HUES48 (cell line): Measurements from ENCODE around the gene CPPED1.

ENCODE experiments used
- H3K27ac ChIP-seq: one replicate; pipeline ENCODE4 v1.7.0; 2013; ENCODE audit warnings: low read depth, low read length, inconsistent platforms
- H3K27me3 ChIP-seq: 2 replicates; pipeline ENCODE4 v1.6.1; 2013; ENCODE audit warnings: mild to moderate bottlenecking, low read length; ENCODE audit not compliant: control insufficient read depth, insufficient read depth
- H3K36me3 ChIP-seq: 2 replicates; pipeline ENCODE4 v1.6.1; 2013; ENCODE audit warnings: low read length; ENCODE audit not compliant: control insufficient read depth, insufficient read depth
- H3K4me1 ChIP-seq: 2 replicates; pipeline ENCODE4 v1.6.1; 2013; ENCODE audit warnings: mild to moderate bottlenecking, low read length; ENCODE audit not compliant: control insufficient read depth, insufficient read depth
- H3K4me3 ChIP-seq: 2 replicates; pipeline ENCODE4 v1.5.1; 2013; ENCODE audit warnings: mild to moderate bottlenecking, low read depth, low read length
- H3K9ac ChIP-seq: 2 replicates; pipeline ENCODE4 v1.6.1; 2013; ENCODE audit warnings: mild to moderate bottlenecking, low read depth, low read length, moderate library complexity
- H3K9me3 ChIP-seq: 2 replicates; pipeline ENCODE4 v1.6.1; 2013; ENCODE audit warnings: low read length; ENCODE audit not compliant: control insufficient read depth, insufficient read depth

The CPPED1 gene

GRCh38 chr16:12646490-12647274 lies 157.0 kb downstream of the CPPED1 start:
- no peaks in the 10 kb centered on the region for H3K36me3 ChIP-seq

GRCh38 chr16:12646098-12646489 lies 157.6 kb downstream of the CPPED1 start:
- no peak overlapping the region for H3K9ac ChIP-seq
- no peak overlapping the region for H3K27ac ChIP-seq
- H3K4me3 ChIP-seq: no peak overlapping the region
- no peaks in the 10 kb centered on the region for H3K36me3 ChIP-seq
- H3K4me1 ChIP-seq: no peaks in the 10 kb centered on the region
- no peaks in the 10 kb centered on the region for H3K27me3 ChIP-seq
- no peaks in the 10 kb centered on the region for H3K9me3 ChIP-seq

More at GRCh38 chr16:12646490-12647274, 157.0 kb downstream of the CPPED1 start:
- Histone ChIP-seq H3K9me3 (no peaks in the 10 kb centered on the region), H3K4me1 (no peaks in the 10 kb centered on the region), H3K9ac (no peak overlapping the region), H3K4me3 (no peak overlapping the region), H3K27me3 (no peaks in the 10 kb centered on the region), H3K27ac (no peak overlapping the region)

GRCh38 chr16:12643034-12643455 lies 160.6 kb downstream of the CPPED1 start:
- H3K27me3 ChIP-seq: no peaks in the 10 kb centered on the region
- H3K4me3 ChIP-seq: no peak overlapping the region
- H3K4me1 ChIP-seq: no peaks in the 10 kb centered on the region
- H3K27ac ChIP-seq: no peak overlapping the region
- no peaks in the 10 kb centered on the region for H3K9me3 ChIP-seq
- H3K9ac ChIP-seq: no peak overlapping the region
- no peaks in the 10 kb centered on the region for H3K36me3 ChIP-seq

- Histone ChIP-seq H3K36me3 (no peaks in the 10 kb centered on the region), H3K4me1 (no peaks in the 10 kb centered on the region; the same call in 1 of the 2 replicates), H3K9me3 (no peaks in the 10 kb centered on the region), H3K4me3 (no peak overlapping the region), H3K27me3 (no peaks in the 10 kb centered on the region), H3K27ac (no peak overlapping the region), H3K9ac (no peak overlapping the region)
Observed at GRCh38 chr16:12639044-12639443, 164.6 kb downstream of the CPPED1 start.

- H3K9ac ChIP-seq: no peak overlapping the region
- H3K4me3 ChIP-seq: no peak overlapping the region
- no peak overlapping the region for H3K27ac ChIP-seq
- no peaks in the 10 kb centered on the region for H3K36me3 ChIP-seq
- H3K27me3 ChIP-seq: no peaks in the 10 kb centered on the region
- no peaks in the 10 kb centered on the region for H3K9me3 ChIP-seq
- H3K4me1 ChIP-seq: no peaks in the 10 kb centered on the region; the same call in 1 of the 2 replicates
Observed at GRCh38 chr16:12637002-12637401, 166.7 kb downstream of the CPPED1 start.

- no peaks in the 10 kb centered on the region for H3K27me3 ChIP-seq
- H3K9me3 ChIP-seq: no peaks in the 10 kb centered on the region
- H3K9ac ChIP-seq: no peak overlapping the region
- no peaks in the 10 kb centered on the region for H3K4me1 ChIP-seq
- no peak overlapping the region for H3K4me3 ChIP-seq
- H3K27ac ChIP-seq: no peak overlapping the region
- no peaks in the 10 kb centered on the region for H3K36me3 ChIP-seq
Observed at GRCh38 chr16:12629271-12629670, 174.4 kb downstream of the CPPED1 start.

GRCh38 chr16:12628536-12628935 lies 175.2 kb downstream of the CPPED1 start:
- Histone ChIP-seq H3K4me1 (no peaks in the 10 kb centered on the region), H3K9ac (no peak overlapping the region), H3K27ac (no peak overlapping the region), H3K9me3 (no peaks in the 10 kb centered on the region), H3K36me3 (no peaks in the 10 kb centered on the region), H3K27me3 (no peaks in the 10 kb centered on the region), H3K4me3 (no peak overlapping the region)

- Histone ChIP-seq H3K9ac (no peak overlapping the region), H3K27me3 (no peaks in the 10 kb centered on the region), H3K4me1 (no peaks in the 10 kb centered on the region), H3K4me3 (no peak overlapping the region), H3K36me3 (no peaks in the 10 kb centered on the region), H3K27ac (no peak overlapping the region), H3K9me3 (no peaks in the 10 kb centered on the region)
Observed at GRCh38 chr16:12627394-12627793, 176.3 kb downstream of the CPPED1 start.

- Histone ChIP-seq H3K4me1 (no peaks in the 10 kb centered on the region), H3K4me3 (no peak overlapping the region), H3K9ac (no peak overlapping the region), H3K27me3 (no peaks in the 10 kb centered on the region), H3K27ac (no peak overlapping the region), H3K9me3 (no peaks in the 10 kb centered on the region), H3K36me3 (no peaks in the 10 kb centered on the region)
Observed at GRCh38 chr16:12626411-12626810, 177.3 kb downstream of the CPPED1 start.

GRCh38 chr16:12625716-12626115 lies 178.0 kb downstream of the CPPED1 start:
- no peaks in the 10 kb centered on the region for H3K27me3 ChIP-seq

GRCh38 chr16:12625068-12625467 lies 178.6 kb downstream of the CPPED1 start:
- Histone ChIP-seq H3K4me3 (no peak overlapping the region), H3K27ac (no peak overlapping the region), H3K27me3 (no peaks in the 10 kb centered on the region), H3K9ac (no peak overlapping the region), H3K4me1 (no peaks in the 10 kb centered on the region), H3K36me3 (no peaks in the 10 kb centered on the region), H3K9me3 (no peaks in the 10 kb centered on the region)

More at GRCh38 chr16:12625716-12626115, 178.0 kb downstream of the CPPED1 start:
- Histone ChIP-seq H3K36me3 (no peaks in the 10 kb centered on the region), H3K9ac (no peak overlapping the region), H3K4me3 (no peak overlapping the region), H3K9me3 (no peaks in the 10 kb centered on the region), H3K4me1 (no peaks in the 10 kb centered on the region), H3K27ac (no peak overlapping the region)
